ENCODE results near the gene CHAC1. TPM values are rescaled to one million over a fixed set of nuclear protein-coding genes. Genes with fewer than 3 reads are reported as not detected.

The CHAC1 gene
- total and polyA plus RNA-seq, 5 experiments from 2014 or later: 8.9 to 9.2 TPM; not detected in 3

DNA sequence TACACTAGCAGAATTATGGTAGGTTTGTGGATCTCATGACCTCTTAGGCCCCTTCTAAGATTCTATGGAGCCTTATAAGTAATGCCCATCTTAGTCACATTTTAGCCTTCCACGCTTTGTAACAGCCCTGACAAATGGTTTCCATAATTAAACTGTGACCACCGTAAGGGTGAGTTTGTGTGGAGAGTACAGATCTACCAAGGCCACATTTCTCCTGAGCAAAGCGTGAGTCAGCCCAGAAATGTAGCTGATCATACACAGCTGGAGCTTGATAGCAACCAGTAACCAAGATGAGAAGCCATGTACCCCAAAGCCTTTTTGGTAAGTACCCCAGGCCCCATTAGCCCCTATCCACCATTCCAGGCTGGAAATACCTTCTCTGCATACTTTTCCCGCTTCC lies 31.7 kb downstream of the CHAC1 start:
- Mint-ChIP-seq H3K36me3 (peaks cover 6 to 94% (median 30%) of the 10 kb centered on the region in 3 donors), H3K27ac (no peak overlapping the region), H3K4me1 (no peaks in the 10 kb centered on the region), H3K4me3 (no peak overlapping the region), H3K27me3 (no peaks in the 10 kb centered on the region), H3K9me3 (peaks cover 0 to 2% (median 0%) of the 10 kb centered on the region in 9 donors)
- DNase-seq: no peak
- POLR2A ChIA-PET: no interaction called here
- ATAC-seq: no peak

DNA sequence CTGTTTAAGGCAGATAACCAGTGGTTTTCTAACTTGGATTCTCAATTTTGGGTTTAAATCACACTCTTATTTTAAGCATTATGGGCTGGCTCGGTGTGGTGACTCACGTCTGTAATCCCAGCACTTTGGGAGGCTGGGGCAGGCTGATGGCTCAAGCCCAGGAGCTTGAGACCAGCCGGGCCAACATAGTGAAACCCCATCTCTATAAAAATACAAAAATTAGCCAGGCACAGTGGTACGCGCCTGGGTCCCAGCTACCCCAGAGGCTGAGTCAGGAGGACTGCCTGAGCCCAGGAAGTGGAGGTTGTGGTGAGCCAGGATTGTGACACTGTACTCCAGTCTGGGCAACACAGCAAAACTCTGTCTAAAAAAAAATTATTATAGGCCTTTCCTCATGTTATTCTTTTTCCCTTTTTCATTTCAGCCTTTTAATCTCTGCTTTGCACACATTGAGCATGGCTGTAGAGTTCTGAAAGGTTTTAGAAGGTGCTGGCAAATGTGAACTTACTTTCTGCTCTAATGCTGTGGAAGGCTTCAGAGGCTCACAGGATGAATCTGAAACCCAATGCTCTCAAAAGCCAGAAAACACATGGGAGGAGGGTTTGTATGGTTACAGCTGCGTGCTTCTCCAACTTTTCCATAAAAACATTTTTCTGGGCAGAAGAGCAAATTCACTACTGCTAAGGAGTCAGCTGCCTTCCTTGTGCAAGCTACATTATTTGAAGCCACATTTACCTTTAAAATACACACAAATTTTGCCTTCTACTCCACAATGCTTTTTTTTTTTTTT lies 32.5 kb downstream of the CHAC1 start:
- Mint-ChIP-seq H3K27me3 (no peaks in the 10 kb centered on the region), H3K4me3 (no peak overlapping the region), H3K4me1 (no peaks in the 10 kb centered on the region), H3K9me3 (peaks cover 0 to 2% (median 0%) of the 10 kb centered on the region in 9 donors), H3K27ac (peak overlapping the region in 3 of 10 donors; percentile 7 to 40 (median 17)), H3K36me3 (peaks cover 6 to 92% (median 26%) of the 10 kb centered on the region in 3 donors)
- POLR2A ChIA-PET: no interaction called here
- DNase-seq (no peak), ATAC-seq (no peak)

DNA sequence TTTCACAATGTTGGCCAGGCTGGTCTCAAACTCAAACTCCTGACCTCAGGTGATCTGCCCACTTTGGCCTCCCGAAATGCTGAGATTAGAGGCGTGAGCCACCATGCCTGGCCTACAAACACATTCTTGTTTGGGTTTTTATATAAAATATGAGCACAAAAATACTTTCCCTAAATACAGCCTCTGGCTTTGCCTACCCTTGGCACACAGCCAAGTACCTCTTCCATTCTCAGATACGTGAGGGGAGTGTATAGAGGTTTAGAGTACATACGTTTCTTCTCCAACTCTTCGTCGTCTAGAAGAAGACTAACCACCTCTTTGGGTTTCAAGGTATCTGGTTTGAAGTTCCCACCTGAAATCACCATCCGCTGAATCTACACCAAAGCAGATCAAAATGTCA lies 33.5 kb downstream of the CHAC1 start:
- Mint-ChIP-seq H3K4me3 (no peak overlapping the region), H3K27ac (no peak overlapping the region), H3K36me3 (peaks cover 6 to 92% (median 23%) of the 10 kb centered on the region in 3 donors), H3K9me3 (peaks cover 0 to 2% (median 0%) of the 10 kb centered on the region in 9 donors), H3K27me3 (no peaks in the 10 kb centered on the region), H3K4me1 (no peaks in the 10 kb centered on the region)
- ATAC-seq (no peak), DNase-seq (no peak)
- POLR2A ChIA-PET: no interaction called here

DNA sequence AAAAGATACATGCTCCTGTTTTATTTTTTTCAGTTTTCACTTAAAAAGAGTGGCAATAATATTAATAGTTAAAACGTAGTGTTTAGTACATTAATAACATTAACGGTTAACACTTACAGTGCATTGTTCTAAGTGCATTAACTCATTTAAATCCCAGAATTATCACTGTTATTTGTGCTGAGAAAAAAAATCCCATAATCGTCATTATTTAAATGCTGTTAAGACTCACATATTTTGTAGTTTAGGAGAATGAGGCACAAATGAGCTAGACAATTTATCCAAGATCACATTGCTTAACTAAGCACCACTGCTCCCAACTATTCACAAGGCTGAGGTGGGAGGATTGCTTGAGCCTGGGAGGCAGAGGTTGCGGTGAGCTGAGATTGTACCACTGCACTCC lies 34.9 kb downstream of the CHAC1 start:
- H3K4me3 Mint-ChIP-seq: no peak overlapping the region
- ATAC-seq: no peak
- H3K4me1 Mint-ChIP-seq: no peaks in the 10 kb centered on the region
- H3K27me3 Mint-ChIP-seq: no peaks in the 10 kb centered on the region
- peaks cover 6 to 91% (median 15%) of the 10 kb centered on the region in 3 donors for H3K36me3 Mint-ChIP-seq
- POLR2A ChIA-PET: no interaction called here
- H3K27ac Mint-ChIP-seq: no peak overlapping the region
- H3K9me3 Mint-ChIP-seq: peaks cover 0 to 2% (median 0%) of the 10 kb centered on the region in 9 donors
- DNase-seq: no peak

DNA sequence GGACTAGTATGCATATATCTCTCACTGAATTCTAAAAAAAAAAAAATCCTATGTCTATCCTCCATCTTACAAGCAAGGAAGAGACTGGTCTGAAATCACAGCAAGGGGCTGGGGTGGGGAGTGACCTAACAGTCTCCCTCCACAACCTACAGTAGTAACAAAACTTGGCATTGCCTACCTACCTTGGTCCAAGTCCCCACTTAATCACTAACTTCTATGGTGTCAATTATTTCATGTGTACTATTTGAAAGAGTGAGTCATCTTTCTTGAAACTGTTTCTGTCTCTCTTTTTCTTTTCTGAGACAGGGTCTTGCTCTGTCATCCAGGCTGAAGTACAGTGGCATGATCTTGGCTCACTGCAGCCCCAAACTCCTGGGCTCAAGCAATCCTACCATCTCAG lies 36.8 kb downstream of the CHAC1 start:
- ATAC-seq (no peak), DNase-seq (no peak)
- peaks cover 0 to 2% (median 0%) of the 10 kb centered on the region in 9 donors for H3K9me3 Mint-ChIP-seq
- H3K4me3 Mint-ChIP-seq: no peak overlapping the region
- H3K36me3 Mint-ChIP-seq: peaks cover 6 to 86% (median 13%) of the 10 kb centered on the region in 3 donors
- peaks cover 0 to 2% (median 0%) of the 10 kb centered on the region in 4 donors for H3K4me1 Mint-ChIP-seq
- POLR2A ChIA-PET: interaction anchor here (0.6 kb wide), 1 partner anchor 1946 kb away, joined by 3 read pairs; no protein-coding TSS in a partner anchor
- H3K27ac Mint-ChIP-seq: peak overlapping the region in 1 of 10 donors; percentile 75
- H3K27me3 Mint-ChIP-seq: no peaks in the 10 kb centered on the region

DNA sequence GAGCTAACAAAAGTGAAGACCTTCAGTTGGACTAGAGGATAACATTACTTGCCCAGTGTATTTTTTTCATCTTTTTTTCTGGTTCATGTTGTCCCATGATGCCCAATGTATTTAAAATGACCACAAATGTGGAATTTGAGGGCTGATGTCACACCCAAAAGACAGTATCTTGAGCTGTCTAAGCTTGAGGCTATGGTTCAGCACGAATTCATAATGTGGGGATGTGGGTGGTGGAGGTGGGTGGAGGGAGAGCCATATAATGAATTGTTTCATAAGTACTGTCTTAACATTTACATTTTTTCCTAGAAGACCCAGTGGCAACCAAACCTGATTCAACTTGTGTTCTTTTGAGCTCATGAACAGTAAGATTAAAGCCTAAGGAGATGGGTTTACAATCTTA lies 37.5 kb downstream of the CHAC1 start:
- H3K4me3 Mint-ChIP-seq: no peak overlapping the region
- H3K4me1 Mint-ChIP-seq: peaks cover 0 to 4% (median 0%) of the 10 kb centered on the region in 4 donors
- POLR2A ChIA-PET: no interaction called here
- DNase-seq: no peak
- H3K27ac Mint-ChIP-seq: no peak overlapping the region
- no peak for ATAC-seq
- H3K9me3 Mint-ChIP-seq: no peaks in the 10 kb centered on the region
- H3K36me3 Mint-ChIP-seq: peaks cover 6 to 86% (median 13%) of the 10 kb centered on the region in 3 donors
- H3K27me3 Mint-ChIP-seq: no peaks in the 10 kb centered on the region

DNA sequence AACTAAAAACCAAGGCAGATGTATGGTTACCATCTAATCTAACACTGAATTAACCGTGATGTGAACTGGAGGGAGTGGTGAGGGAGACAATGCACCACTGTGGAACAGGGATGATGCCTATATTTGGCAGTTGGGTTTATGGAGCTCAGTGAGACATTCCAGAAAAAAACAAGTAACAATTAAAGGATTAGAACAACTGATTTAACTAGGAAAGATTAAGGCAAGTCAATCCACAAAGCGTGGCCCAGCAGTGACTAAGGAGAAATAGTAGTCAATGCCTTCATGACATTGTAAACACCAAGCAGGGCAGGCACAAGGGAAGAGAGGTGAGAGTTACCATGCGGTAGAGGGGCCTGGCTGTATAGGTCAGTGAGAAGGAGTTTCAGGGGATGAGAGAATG lies 38.1 kb downstream of the CHAC1 start:
- Mint-ChIP-seq H3K36me3 (peaks cover 6 to 86% (median 14%) of the 10 kb centered on the region in 3 donors), H3K27ac (peak overlapping the region in 2 of 10 donors; percentile 9 to 53), H3K4me1 (peaks cover 0 to 4% (median 0%) of the 10 kb centered on the region in 4 donors), H3K4me3 (no peak overlapping the region), H3K9me3 (no peaks in the 10 kb centered on the region), H3K27me3 (no peaks in the 10 kb centered on the region)
- DNase-seq: no peak
- ATAC-seq: no peak
- POLR2A ChIA-PET: no interaction called here

DNA sequence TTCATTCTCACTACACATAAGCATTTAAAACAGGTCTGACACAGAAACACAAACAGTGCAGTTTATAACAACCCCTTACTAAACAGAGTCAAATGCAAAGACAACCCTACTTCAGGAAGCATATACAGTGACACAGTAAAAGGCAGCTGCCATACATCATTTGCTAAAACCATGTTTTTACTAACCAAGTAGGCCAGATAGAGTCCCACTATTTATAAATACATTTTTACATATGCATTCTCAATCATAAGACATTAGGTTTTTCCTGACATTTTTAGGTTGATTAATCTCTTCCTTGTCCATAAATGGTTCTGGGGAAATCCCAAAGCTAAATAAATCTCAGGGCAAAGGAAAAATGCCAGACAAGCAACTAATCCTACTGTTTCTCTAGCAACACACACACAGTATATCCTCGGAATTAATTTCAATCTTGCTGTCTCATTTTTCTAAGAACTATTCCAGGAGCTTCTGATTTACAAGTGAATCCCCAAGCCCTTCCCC lies 39.0 kb downstream of the CHAC1 start:
- POLR2A ChIA-PET: no interaction called here
- H3K36me3 Mint-ChIP-seq: peaks cover 1 to 86% (median 12%) of the 10 kb centered on the region in 3 donors
- H3K27ac Mint-ChIP-seq: no peak overlapping the region
- no peak for DNase-seq
- no peaks in the 10 kb centered on the region for H3K27me3 Mint-ChIP-seq
- H3K4me3 Mint-ChIP-seq: no peak overlapping the region
- ATAC-seq: no peak
- H3K9me3 Mint-ChIP-seq: no peaks in the 10 kb centered on the region
- peaks cover 0 to 4% (median 0%) of the 10 kb centered on the region in 4 donors for H3K4me1 Mint-ChIP-seq

DNA sequence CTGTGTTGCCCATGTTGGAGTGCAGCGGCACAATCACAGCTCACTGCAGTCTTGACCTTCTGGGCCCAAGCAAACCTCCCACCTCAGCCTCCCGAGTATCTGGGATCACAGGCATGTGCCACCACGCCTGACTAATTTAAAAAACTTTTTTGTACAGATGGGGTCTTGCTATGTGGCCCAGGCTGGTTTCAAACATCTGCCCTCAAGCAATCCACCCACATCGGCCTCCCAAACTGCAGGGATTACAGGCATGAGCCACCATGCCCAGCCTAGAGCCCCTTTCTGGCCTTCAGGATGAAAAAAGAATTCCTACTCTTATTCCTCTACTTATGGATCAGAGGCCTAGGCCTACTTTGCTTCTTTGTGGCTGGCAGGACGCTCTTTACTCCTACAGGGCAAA lies 39.6 kb downstream of the CHAC1 start:
- POLR2A ChIA-PET: no interaction called here

DNA sequence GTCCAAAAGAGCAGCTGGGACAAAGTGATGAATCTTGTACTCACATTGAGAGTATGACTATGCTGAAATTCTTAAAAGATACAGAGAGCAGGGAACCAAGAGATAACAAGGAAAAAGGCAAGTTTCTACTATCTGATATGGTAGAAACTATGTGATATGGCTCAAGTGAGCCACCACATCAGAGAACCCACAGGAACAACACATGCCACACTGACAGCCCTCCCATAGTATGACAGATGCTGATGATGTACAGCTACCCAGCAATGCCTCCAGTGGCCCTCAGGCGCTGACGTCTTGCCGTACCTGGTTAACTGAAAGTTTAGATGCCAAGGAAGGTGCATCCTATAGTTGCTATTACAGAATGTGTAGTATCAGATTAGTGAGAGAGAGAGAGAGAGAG lies 42.4 kb downstream of the CHAC1 start:
- POLR2A ChIA-PET: interaction anchor here (1.2 kb wide), 1 partner anchor 11 kb away, joined by 6 read pairs; no protein-coding TSS in a partner anchor
- peak overlapping the region in 2 of 10 donors; percentile 19 to 46 for H3K27ac Mint-ChIP-seq
- DNase-seq (no peak), ATAC-seq (no peak)
- H3K9me3 Mint-ChIP-seq: no peaks in the 10 kb centered on the region
- no peaks in the 10 kb centered on the region for H3K27me3 Mint-ChIP-seq
- H3K4me3 Mint-ChIP-seq: no peak overlapping the region
- H3K4me1 Mint-ChIP-seq: peaks cover 0 to 4% (median 0%) of the 10 kb centered on the region in 4 donors
- peaks cover 0 to 87% (median 10%) of the 10 kb centered on the region in 3 donors for H3K36me3 Mint-ChIP-seq

More for the DNA sequence above, 39.6 kb downstream of the CHAC1 start:
- Mint-ChIP-seq H3K9me3 (no peaks in the 10 kb centered on the region), H3K4me3 (no peak overlapping the region), H3K36me3 (peaks cover 0 to 86% (median 10%) of the 10 kb centered on the region in 3 donors), H3K4me1 (peaks cover 0 to 4% (median 0%) of the 10 kb centered on the region in 4 donors), H3K27me3 (no peaks in the 10 kb centered on the region), H3K27ac (peak overlapping the region in 1 of 10 donors; percentile 46)
- DNase-seq (no peak), ATAC-seq (no peak)

DNA sequence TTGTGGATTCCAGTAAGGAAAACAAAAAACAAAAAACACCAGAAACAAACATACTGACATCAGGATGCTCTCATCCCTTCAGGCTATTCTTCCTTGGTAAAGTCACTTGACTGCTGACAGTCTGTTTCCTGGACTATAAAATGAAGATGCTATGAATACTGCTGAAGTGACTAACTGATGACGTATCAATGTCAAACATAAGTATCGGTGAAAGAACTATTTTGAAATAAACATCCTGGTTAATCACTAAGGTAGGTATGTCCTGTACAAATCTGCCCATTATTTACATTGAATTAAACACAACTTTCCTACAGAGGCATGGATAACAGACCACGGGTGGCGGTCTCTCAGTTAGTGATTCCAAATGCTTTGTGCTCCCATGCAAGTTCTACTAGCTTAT lies 45.9 kb downstream of the CHAC1 start:
- Mint-ChIP-seq H3K9me3 (no peaks in the 10 kb centered on the region), H3K27ac (no peak overlapping the region), H3K4me3 (no peak overlapping the region), H3K27me3 (no peaks in the 10 kb centered on the region), H3K36me3 (peaks cover 0 to 82% (median 13%) of the 10 kb centered on the region in 3 donors), H3K4me1 (peaks cover 0 to 2% (median 0%) of the 10 kb centered on the region in 4 donors)
- ATAC-seq (no peak), DNase-seq (no peak)
- POLR2A ChIA-PET: interaction anchor here (0.5 kb wide), 1 partner anchor 16 kb away, joined by 3 read pairs; no protein-coding TSS in a partner anchor

DNA sequence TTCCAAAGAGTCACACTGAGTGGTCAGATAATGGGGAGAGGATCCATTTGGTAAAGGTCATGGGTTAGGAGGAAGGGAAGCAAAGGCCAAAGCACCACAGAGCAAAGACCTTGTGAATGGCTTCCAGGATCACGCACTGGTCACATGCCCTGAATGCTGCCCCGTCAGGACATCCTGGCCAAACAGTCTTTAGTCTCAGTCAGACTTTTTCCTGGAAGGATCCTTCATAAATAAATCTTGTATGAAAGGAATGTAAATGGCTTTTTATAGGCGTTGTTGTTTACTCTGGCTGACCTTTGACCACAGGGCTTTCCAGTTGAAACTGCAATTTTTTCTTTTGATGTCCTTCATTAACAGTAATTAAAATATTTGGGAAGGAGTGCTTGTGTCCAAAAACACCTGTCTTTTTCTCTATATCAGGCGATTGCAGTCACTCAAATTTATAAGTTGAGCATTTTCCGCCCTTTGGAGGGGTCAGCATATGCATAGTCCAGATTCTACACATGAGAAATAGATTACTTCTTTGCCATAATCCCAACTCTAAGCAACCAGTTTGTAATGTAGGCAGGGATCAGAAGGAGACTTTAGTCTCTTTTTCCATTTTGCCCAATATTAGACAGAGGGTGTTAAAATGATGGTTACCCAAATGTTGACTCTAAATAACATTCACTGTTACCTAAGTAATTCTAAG lies 48.4 kb downstream of the CHAC1 start:
- peaks cover 0 to 82% (median 21%) of the 10 kb centered on the region in 3 donors for H3K36me3 Mint-ChIP-seq
- ATAC-seq: no peak
- no peak overlapping the region for H3K4me3 Mint-ChIP-seq
- no peaks in the 10 kb centered on the region for H3K27me3 Mint-ChIP-seq
- no peaks in the 10 kb centered on the region for H3K9me3 Mint-ChIP-seq
- H3K27ac Mint-ChIP-seq: no peak overlapping the region
- H3K4me1 Mint-ChIP-seq: no peaks in the 10 kb centered on the region
- DNase-seq: no peak
- POLR2A ChIA-PET: no interaction called here

DNA sequence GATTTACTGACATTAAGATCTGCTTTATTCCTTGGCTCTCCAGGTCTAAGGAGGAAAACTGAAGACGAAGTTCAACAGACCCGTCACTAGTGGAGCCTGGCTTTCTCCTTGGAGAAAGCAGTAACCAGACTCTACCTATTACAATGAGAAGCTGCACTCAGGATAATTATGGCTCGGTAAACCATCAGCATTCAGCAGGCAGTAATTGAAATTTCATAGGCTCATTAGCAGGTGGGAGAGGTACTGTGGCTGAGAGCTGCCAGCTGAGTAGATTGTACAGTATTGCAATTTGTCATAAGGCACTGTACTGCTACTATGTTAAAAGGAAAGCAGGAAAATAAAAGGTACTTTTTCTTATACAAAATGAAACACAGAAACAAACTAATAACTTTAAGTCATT lies 51.2 kb downstream of the CHAC1 start:
- no peaks in the 10 kb centered on the region for H3K27me3 Mint-ChIP-seq
- H3K9me3 Mint-ChIP-seq: no peaks in the 10 kb centered on the region
- POLR2A ChIA-PET: no interaction called here
- H3K4me3 Mint-ChIP-seq: no peak overlapping the region
- peak overlapping the region in 3 of 10 donors; percentile 16 to 43 (median 24) for H3K27ac Mint-ChIP-seq
- ATAC-seq (no peak), DNase-seq (no peak)
- H3K4me1 Mint-ChIP-seq: no peaks in the 10 kb centered on the region
- peaks cover 0 to 74% (median 20%) of the 10 kb centered on the region in 3 donors for H3K36me3 Mint-ChIP-seq

Data from naive thymus-derived CD8-positive, alpha-beta T cell (primary cell).